Daoy (cell line): ENCODE data around the gene GALNTL6. TPM values are rescaled to one million over a fixed set of nuclear protein-coding genes. Genes with fewer than 3 reads are reported as not detected.

Source experiments
- DNase-seq: peaks from one replicate; pipeline ENCODE4 v3.0.0-alpha.2; 2015; ENCODE audit warnings: low read depth
- total RNA-seq: library from RNA; depleted of rRNA; stranded (reverse); fragments of >200 nt; shearing (Covaris generic); gene quantifications from 2 replicates; pipeline ENCODE4 v1.2.3, GENCODE V29; 2014

The GALNTL6 gene
- total RNA-seq, 1 experiment from 2014 or later: not detected

DNA sequence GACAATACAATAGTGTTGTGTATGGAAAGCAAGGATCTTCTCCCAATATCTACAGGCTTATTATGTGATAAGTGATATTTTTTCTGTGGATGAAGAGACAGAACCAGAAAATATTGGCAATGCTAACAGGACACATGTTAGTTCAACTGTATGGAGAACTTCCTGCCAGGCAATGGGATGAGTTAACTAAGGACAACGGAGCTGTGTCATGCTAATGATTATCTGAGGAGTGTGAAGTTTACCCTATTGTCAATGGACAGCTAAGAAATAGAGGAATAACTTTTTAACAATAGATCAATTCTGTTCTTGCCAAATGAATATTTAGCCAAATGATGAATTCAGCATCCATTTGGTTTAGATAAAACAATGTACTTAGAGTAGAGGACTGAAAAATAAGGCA lies 180.0 kb downstream of the GALNTL6 start:
- no peak for DNase-seq

- DNase-seq: no peak
These were observed 194.7 kb downstream of the GALNTL6 start for GRCh38 chr4:172007889-172008288.

- DNase-seq: no peak
These were observed 196.4 kb downstream of the GALNTL6 start for GRCh38 chr4:172009446-172010230.

DNA sequence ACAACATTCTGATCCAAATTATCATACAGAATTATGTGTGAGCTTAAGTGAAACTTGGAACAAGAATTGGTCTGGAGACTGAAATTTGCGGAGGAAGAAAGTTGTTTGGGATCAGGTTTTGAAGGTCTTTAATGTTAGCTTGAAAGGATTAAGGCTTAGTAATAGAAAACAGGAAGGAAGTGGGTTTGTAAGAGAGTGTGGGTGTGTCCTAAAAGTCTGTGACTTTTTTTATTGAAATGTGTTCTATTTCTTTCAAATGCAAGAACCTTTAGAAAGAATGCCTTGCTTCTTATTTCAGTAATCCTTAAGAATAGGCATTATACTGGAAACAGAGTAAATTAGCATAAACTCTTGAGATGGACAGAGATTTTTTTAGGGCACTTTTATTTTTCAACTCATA lies 198.0 kb downstream of the GALNTL6 start:
- no peak for DNase-seq

- no peak for DNase-seq
These were observed 205.2 kb downstream of the GALNTL6 start for GRCh38 chr4:172018358-172018757.

- no peak for DNase-seq
These were observed 222.4 kb downstream of the GALNTL6 start for GRCh38 chr4:172035562-172035961.

- DNase-seq: no peak
These were observed 227.6 kb downstream of the GALNTL6 start for GRCh38 chr4:172040766-172041165.

- DNase-seq: no peak
These were observed 229.5 kb downstream of the GALNTL6 start for GRCh38 chr4:172042714-172043114.

DNA sequence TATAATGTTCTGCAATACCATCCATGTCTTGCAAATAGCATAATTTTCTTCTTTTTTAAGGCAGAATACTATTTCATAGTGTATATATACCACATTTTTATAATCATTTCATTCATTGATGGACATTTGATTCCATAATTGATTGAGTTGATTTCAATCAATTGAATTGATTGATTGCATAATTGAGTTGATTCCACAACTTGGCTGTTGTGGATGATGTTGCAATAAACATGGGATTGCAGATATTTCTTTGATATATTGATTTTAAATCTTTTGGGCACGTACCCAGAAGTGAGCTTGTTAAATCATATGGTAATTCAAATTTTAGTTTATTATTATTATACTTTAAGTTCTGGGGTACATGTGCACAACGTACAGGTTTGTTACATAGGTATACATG lies 232.8 kb downstream of the GALNTL6 start:
- DNase-seq: no peak

DNA sequence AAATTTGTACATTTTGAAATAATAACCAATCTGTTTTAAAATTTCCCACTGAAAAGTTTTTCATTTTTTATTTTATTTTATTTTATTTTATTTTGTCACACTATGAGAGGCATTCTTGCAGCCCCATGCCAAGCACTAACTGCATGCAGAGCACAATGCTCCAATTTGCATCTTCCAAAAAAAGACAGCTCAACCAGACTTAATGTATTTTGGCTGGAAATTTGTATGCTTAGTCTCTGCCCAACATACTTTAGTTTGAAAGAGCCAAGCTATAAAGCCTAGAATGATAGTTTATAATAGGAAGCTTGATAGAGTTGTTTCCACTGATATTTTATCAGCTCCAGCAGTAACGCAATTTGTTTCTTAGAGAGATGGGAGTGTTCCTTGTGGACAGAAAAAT lies 235.5 kb downstream of the GALNTL6 start:
- no peak for DNase-seq

DNA sequence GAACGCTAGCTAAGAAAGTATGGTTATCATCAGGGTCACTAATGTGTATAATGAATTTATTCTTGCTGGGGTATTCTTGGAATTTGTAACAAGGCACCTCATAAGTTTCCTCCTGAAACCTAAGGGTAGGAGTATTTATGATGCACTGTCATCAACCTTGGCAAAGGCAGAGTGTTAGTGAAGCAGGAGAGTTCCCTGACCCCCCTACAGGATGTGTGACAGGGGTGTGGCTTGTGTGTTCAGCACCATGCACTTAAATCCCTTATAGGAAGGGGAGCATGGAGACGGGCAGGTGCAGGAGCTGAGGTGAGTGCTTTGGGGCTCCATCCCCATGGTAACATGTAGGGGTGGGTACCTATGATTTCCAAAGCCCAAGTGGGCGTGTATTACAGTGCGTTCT lies 237.7 kb downstream of the GALNTL6 start:
- DNase-seq: no peak

- DNase-seq: no peak
These were observed 241.8 kb downstream of the GALNTL6 start for GRCh38 chr4:172055046-172055445.

GRCh38 chr4:172055498-172055897 lies 242.3 kb downstream of the GALNTL6 start:
- DNase-seq: no peak

- no peak for DNase-seq
These were observed 248.0 kb downstream of the GALNTL6 start for GRCh38 chr4:172061204-172061603.

DNA sequence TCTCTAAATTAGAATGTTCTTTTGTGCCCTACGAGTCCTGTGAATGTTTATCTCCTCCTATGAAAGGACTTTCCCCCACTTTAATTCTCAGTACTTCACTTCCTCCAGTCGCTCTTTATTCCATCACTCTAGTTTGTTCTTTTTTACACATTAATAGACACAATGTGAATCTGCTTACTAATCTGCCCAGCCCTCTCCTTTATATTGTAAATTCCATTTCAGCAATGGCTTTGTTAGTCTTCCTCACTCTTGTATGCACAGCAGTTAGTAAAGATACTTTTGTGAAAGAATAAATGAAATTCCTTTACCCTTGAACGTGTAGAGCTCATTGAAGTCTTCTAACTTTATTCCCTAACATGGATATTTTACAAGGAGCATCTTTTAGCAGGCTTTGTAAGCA lies 255.3 kb downstream of the GALNTL6 start:
- no peak for DNase-seq

DNA sequence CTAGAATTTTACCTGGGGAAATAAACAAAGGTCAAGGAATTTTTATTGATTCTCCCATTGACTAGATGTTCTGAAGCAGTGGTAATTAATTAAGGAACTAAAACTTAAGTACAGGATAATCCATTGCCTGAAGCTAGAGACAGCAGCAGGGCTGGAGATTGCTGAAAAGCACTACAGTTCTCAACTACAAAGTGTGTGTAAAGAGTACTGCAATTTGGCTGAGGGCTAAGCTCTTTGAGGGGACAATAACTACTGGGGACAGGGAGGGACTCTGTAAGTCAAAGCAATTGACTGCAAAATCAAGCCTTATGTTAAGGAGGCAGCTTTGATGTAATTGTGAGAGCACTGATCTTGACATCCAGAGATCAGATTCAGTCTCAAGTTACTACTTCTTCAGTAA lies 260.4 kb downstream of the GALNTL6 start:
- DNase-seq: no peak

DNA sequence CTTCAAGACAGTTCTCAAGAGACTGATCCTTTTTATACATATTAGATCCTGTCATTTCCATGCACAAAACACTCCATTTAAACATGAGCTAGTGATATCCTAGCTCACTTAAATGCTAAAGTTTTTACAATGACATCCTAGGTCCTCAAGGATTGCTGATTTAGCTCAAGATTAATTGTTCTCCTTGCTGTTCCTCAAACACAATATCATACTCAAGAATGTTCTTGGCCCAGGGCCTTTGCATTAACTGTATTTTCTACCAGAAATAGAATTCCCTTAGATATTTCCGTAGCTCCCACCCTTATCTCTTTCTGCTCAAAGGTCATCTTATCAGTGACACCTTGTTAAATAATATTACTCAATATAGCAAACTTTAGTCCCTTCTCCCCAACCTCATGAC lies 270.1 kb downstream of the GALNTL6 start:
- no peak for DNase-seq

DNA sequence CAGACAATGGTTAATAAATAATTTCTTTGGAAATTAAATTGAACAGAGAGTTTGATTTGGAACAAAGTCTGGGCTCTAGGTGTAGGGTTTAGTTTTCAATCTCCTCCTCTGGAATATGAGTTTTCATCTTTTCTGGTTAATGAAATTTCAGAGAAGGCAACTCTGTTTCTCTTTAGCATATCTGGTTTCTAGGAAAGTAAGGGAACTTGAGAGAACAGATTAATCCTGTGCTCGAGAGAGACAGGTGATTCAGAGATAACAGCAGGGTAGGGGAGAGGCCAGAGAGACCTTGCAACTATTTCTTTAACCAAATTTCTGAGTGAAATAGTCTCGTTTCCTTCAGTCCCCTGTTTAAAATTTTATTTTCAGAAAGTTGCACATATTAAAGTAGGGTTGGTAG lies 275.4 kb downstream of the GALNTL6 start:
- no peak for DNase-seq

DNA sequence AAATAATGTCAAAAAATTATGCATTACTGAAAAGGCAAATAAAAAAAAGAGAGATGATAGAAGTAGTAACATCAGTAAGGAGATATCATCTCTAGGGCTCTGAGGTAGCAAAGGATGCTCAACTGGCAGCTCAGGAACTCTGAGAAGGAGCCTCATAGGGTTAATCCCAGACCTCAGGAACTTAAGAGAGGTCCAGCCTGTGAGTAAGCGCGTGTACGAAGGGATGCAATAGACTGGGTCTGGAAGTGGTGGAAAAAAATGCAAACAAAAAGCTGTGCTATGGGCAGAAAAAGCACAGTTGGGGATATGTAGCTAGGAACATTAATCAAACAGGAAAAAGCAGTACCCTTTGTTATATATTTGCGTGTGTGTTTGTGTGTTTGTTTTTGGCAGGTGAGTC lies 282.0 kb downstream of the GALNTL6 start:
- DNase-seq: no peak

GRCh38 chr4:172096786-172097185 lies 283.6 kb downstream of the GALNTL6 start:
- no peak for DNase-seq

- no peak for DNase-seq
These were observed 286.2 kb downstream of the GALNTL6 start for GRCh38 chr4:172099376-172099775.

DNA sequence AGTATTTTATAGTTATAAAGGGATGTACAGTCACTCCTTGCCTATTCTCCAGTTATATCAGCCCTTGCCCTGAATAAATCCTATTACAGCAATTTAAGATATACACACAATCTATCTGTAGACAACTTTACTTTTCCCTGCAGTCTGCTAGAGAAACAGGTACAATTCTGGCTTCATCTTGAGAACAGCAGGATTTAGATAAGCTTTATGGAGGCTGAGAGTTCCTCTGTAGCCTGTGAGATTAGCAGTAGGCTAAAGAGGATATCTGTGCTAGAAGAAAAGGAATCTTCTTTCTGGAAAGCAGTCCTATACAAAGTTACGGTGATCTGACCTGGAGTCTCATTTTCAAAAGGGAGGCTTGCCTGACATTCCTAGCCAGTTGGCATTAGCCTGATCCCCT lies 290.3 kb downstream of the GALNTL6 start:
- DNase-seq: no peak

GRCh38 chr4:172104539-172104938 lies 291.3 kb downstream of the GALNTL6 start:
- no peak for DNase-seq

GRCh38 chr4:172105918-172106317 lies 292.7 kb downstream of the GALNTL6 start:
- DNase-seq: no peak
